Mucosa of rectum (tissue), 2 donors: Measurements from ENCODE around the gene EEF2.
"Not testable (repeated sequence)": the region's sequence is repeated elsewhere in the genome, so short reads cannot be mapped to it uniquely, and the experiment has no call there.

Experiments used
- H3K27ac ChIP-seq, 2 donors: one replicate each; pipeline ENCODE4 v1.7.0; 2013; ENCODE audit warnings: inconsistent platforms in 2 of 2, low read depth in 2 of 2, low read length in 2 of 2
- H3K27me3 ChIP-seq, 2 donors: one replicate each; pipeline ENCODE4 v1.7.0; 2013; ENCODE audit warnings: low read length in 2 of 2; ENCODE audit not compliant: control insufficient read depth in 2 of 2, insufficient read depth in 2 of 2
- H3K36me3 ChIP-seq, 2 donors: one replicate each; pipeline ENCODE4 v1.7.0; 2013; ENCODE audit warnings: low read length in 2 of 2; ENCODE audit not compliant: control insufficient read depth in 2 of 2, insufficient read depth in 2 of 2
- H3K4me1 ChIP-seq, 2 donors: one replicate each; pipeline ENCODE4 v1.7.0; 2013; ENCODE audit warnings: low read length in 2 of 2, mild to moderate bottlenecking in 1 of 2; ENCODE audit not compliant: control insufficient read depth in 2 of 2, insufficient read depth in 2 of 2
- H3K4me3 ChIP-seq, 2 donors: one replicate each; pipeline ENCODE4 v1.7.0; 2013; ENCODE audit warnings: low read length in 2 of 2
- H3K9ac ChIP-seq, 2 donors: one replicate each; pipeline ENCODE4 v1.7.0; 2013; ENCODE audit warnings: low read length in 2 of 2, low read depth in 1 of 2, mild to moderate bottlenecking in 1 of 2
- H3K9me3 ChIP-seq, 2 donors: one replicate each; pipeline ENCODE4 v1.7.0; 2013; ENCODE audit warnings: low read length in 2 of 2; ENCODE audit not compliant: control insufficient read depth in 2 of 2
- donor health status: healthy.
- donor health status: Normal muscosa, but diverticular disease.

Gene EEF2

GRCh38 chr19:3944018-3944721 is 41.1 kb downstream of the EEF2 start:
- Histone ChIP-seq H3K9ac (no peak overlapping the region), H3K36me3 (no peaks in the 10 kb centered on the region), H3K9me3 (no peaks in the 10 kb centered on the region), H3K4me1 (no peaks in the 10 kb centered on the region), H3K27me3 (no peaks in the 10 kb centered on the region), H3K27ac (no peak overlapping the region), H3K4me3 (no peak overlapping the region)

GRCh38 chr19:3942790-3943409 is 42.4 kb downstream of the EEF2 start:
- Histone ChIP-seq H3K36me3 (no peaks in the 10 kb centered on the region), H3K4me1 (no peaks in the 10 kb centered on the region), H3K27ac (no peak overlapping the region), H3K27me3 (no peaks in the 10 kb centered on the region), H3K9me3 (no peaks in the 10 kb centered on the region), H3K4me3 (no peak overlapping the region), H3K9ac (no peak overlapping the region)

GRCh38 chr19:3938300-3938950 is 46.8 kb downstream of the EEF2 start:
- H3K36me3 ChIP-seq, H3K9me3 ChIP-seq, H3K27me3 ChIP-seq, H3K27ac ChIP-seq, H3K9ac ChIP-seq, H3K4me1 ChIP-seq, H3K4me3 ChIP-seq: not testable (repeated sequence)

GRCh38 chr19:3936506-3937442 is 48.5 kb downstream of the EEF2 start:
- no peak overlapping the region for H3K27ac ChIP-seq
- no peak overlapping the region for H3K9ac ChIP-seq
- H3K27me3 ChIP-seq = peaks cover 2 to 8% of the 10 kb centered on the region in 2 donors
- H3K4me1 ChIP-seq = no peaks in the 10 kb centered on the region
- H3K4me3 ChIP-seq = no peak overlapping the region
- H3K9me3 ChIP-seq = no peaks in the 10 kb centered on the region
- H3K36me3 ChIP-seq = no peaks in the 10 kb centered on the region

- no peak within 1 kb of the TSS for H3K4me3 ChIP-seq
- no peaks in the 10 kb centered on the region for H3K36me3 ChIP-seq
- H3K27me3 ChIP-seq = peaks cover 2 to 8% of the 10 kb centered on the region in 2 donors
- no peak within 1 kb of the TSS for H3K27ac ChIP-seq
- no peaks in the 10 kb centered on the region for H3K4me1 ChIP-seq
- no peaks in the 10 kb centered on the region for H3K9me3 ChIP-seq
- H3K9ac ChIP-seq = no peak within 1 kb of the TSS
Observed at GRCh38 chr19:3932931-3933810, 52.1 kb downstream of the EEF2 start, which contains the start of gene NMRK2. TSS of gene NMRK2 (plus strand) at chr19:3933069. CDS start at chr19:3933672, 603 bp downstream.

GRCh38 chr19:3931041-3931440 is 54.2 kb downstream of the EEF2 start:
- Histone ChIP-seq H3K9ac (no peak overlapping the region), H3K36me3 (no peaks in the 10 kb centered on the region), H3K27ac (no peak overlapping the region), H3K4me1 (no peaks in the 10 kb centered on the region), H3K4me3 (no peak overlapping the region), H3K9me3 (no peaks in the 10 kb centered on the region), H3K27me3 (peaks cover 2 to 8% of the 10 kb centered on the region in 2 donors)
